Breast epithelium (tissue), 4 donors: Measurements from ENCODE around the gene PRMT2. TPM values are rescaled to one million over a fixed set of nuclear protein-coding genes. Genes with fewer than 3 reads are reported as not detected.

Source experiments
- DNase-seq, 2 donors: peaks; one replicate each; pipeline ENCODE4 v3.0.0-alpha.2; 2019; ENCODE audit warnings: low spot score in 2 of 2
- H3K27ac ChIP-seq, 2 donors: fragments of 200-600 bp; sonication (generic) in 1 of 2; one replicate each; pipeline ENCODE4 v1.5.1; 2016 to 2019; ENCODE audit warnings: mild to moderate bottlenecking in 1 of 2
- H3K27me3 ChIP-seq, 2 donors: fragments of 200-600 bp; sonication (generic) in 1 of 2; one replicate each; pipeline versions ENCODE4 v1.5.1 to v1.6.0; 2017 to 2019; ENCODE audit warnings: control low read depth in 1 of 2, mild to moderate bottlenecking in 1 of 2
- H3K36me3 ChIP-seq: fragments of 200-600 bp; one replicate; pipeline ENCODE4 v1.5.1; 2019
- H3K4me1 ChIP-seq, 2 donors: fragments of 200-600 bp; sonication (generic); one replicate each; pipeline ENCODE4 v1.5.1; 2016 to 2019; ENCODE audit warnings: control low read depth in 1 of 2
- H3K4me3 ChIP-seq, 3 donors: fragments of 200-600 bp; sonication (generic); 1 replicate in 2 of 3; 2 replicates in 1 of 3; pipeline ENCODE4 v1.5.1; 2016 to 2019; ENCODE audit warnings: mild to moderate bottlenecking in 3 of 3, moderate library complexity in 2 of 3
- H3K9me3 ChIP-seq, 2 donors: fragments of 200-600 bp; sonication (generic) in 1 of 2; one replicate each; pipeline ENCODE4 v1.5.1; 2016 to 2019; ENCODE audit warnings: control low read depth in 1 of 2
- CTCF ChIP-seq, 3 donors: fragments of 450-650 bp; IDR thresholded peaks; one replicate each; pipeline ENCODE4 v1.5.1; 2016 to 2017; ENCODE audit warnings: antibody characterized with exemption in 3 of 3, mild to moderate bottlenecking in 3 of 3, moderate library complexity in 3 of 3
- POLR2A ChIP-seq: fragments of 450-650 bp; IDR thresholded peaks from one replicate; pipeline ENCODE4 v1.6.1; 2016; ENCODE audit warnings: antibody characterized with exemption, mild to moderate bottlenecking, moderate library complexity
- POLR2AphosphoS5 ChIP-seq, 3 donors: sonication (generic); formaldehyde crosslinking; IDR thresholded peaks; one replicate each; pipeline ENCODE4 v1.6.1; 2017; ENCODE audit warnings: antibody characterized with exemption in 3 of 3
- intact Hi-C: fragments of 100-400 bp; cut with DNase I; formaldehyde crosslinking; loops from one replicate; pipeline ENCODE4 v1.15.1; 2023; ENCODE audit warnings: low total_unique reads
- total RNA-seq, 3 donors: library from RNA; depleted of rRNA; stranded (reverse); fragments of >200 nt; gene quantifications; one replicate each; pipeline ENCODE4 v1.1.0, GENCODE V29; 2016

PRMT2 gene
- total RNA-seq = 100 to 1,000 TPM in 2 of 3 donors, 10 to 100 TPM in 1; 92.1 to 145 (median 130) TPM

GRCh38 chr21:46635324-46636180 lies at the start of gene PRMT2:
TSS of gene PRMT2 (plus strand) at chr21:46635674. CDS start at chr21:46636952, 1,278 bp downstream.
- TF ChIP-seq CTCF (IDR thresholded peaks at IDR 0.05) (no peak), POLR2A (peak; percentile 92), POLR2AphosphoS5 (IDR thresholded peaks at IDR 0.05) (peak; percentile 87 to 97 (median 93))
- H3K27ac ChIP-seq = peak within 1 kb of the TSS; percentile 97 to 99
- H3K27me3 ChIP-seq = no peaks in the 10 kb centered on the region
- peaks cover 0 to 9% of the 10 kb centered on the region in 2 donors for H3K4me1 ChIP-seq
- intact Hi-C loops = no loop called here
- peak; percentile 94 to 97 for DNase-seq
- no peaks in the 10 kb centered on the region for H3K9me3 ChIP-seq
- H3K4me3 ChIP-seq = peak within 1 kb of the TSS; percentile 86 to 89 (median 88)
- H3K36me3 ChIP-seq = no peaks in the 10 kb centered on the region

- TF ChIP-seq POLR2AphosphoS5 (IDR thresholded peaks at IDR 0.05) (no peak), POLR2A (no peak), CTCF (IDR thresholded peaks at IDR 0.05) (no peak)
- Histone ChIP-seq H3K36me3 (no peaks in the 10 kb centered on the region), H3K9me3 (peaks cover 5 to 17% of the 10 kb centered on the region in 2 donors), H3K4me3 (no peak overlapping the region), H3K27me3 (no peaks in the 10 kb centered on the region), H3K4me1 (no peaks in the 10 kb centered on the region), H3K27ac (no peak overlapping the region)
- intact Hi-C loops = no loop called here
- no peak for DNase-seq
Observed at GRCh38 chr21:46594276-46594675, 41.2 kb upstream of the PRMT2 start.

- TF ChIP-seq POLR2AphosphoS5 (IDR thresholded peaks at IDR 0.05) (no peak), POLR2A (no peak), CTCF (IDR thresholded peaks at IDR 0.05) (no peak)
- intact Hi-C loops = no loop called here
- H3K4me3 ChIP-seq = no peak overlapping the region
- no peak overlapping the region for H3K27ac ChIP-seq
- no peak for DNase-seq
- no peaks in the 10 kb centered on the region for H3K36me3 ChIP-seq
- H3K9me3 ChIP-seq = peaks cover 5 to 17% of the 10 kb centered on the region in 2 donors
- no peaks in the 10 kb centered on the region for H3K27me3 ChIP-seq
- no peaks in the 10 kb centered on the region for H3K4me1 ChIP-seq
Observed at GRCh38 chr21:46596201-46596600, 39.3 kb upstream of the PRMT2 start.

- no peak overlapping the region for H3K4me3 ChIP-seq
- no peak for DNase-seq
- no peaks in the 10 kb centered on the region for H3K36me3 ChIP-seq
- H3K27me3 ChIP-seq = no peaks in the 10 kb centered on the region
- TF ChIP-seq POLR2A (no peak), POLR2AphosphoS5 (IDR thresholded peaks at IDR 0.05) (no peak), CTCF (IDR thresholded peaks at IDR 0.05) (no peak)
- peak overlapping the region in 1 of 2 donors; percentile 25 for H3K27ac ChIP-seq
- no peaks in the 10 kb centered on the region for H3K4me1 ChIP-seq
- H3K9me3 ChIP-seq = peaks cover 5 to 12% of the 10 kb centered on the region in 2 donors
- intact Hi-C loops = no loop called here
Observed at GRCh38 chr21:46597031-46597430, 38.4 kb upstream of the PRMT2 start.

GRCh38 chr21:46597896-46598343 lies 37.6 kb upstream of the PRMT2 start:
- Histone ChIP-seq H3K4me1 (no peaks in the 10 kb centered on the region), H3K36me3 (no peaks in the 10 kb centered on the region), H3K27me3 (no peaks in the 10 kb centered on the region), H3K9me3 (peaks cover 5 to 9% of the 10 kb centered on the region in 2 donors), H3K27ac (peak overlapping the region; percentile 17 to 25), H3K4me3 (no peak overlapping the region)
- intact Hi-C loops = no loop called here
- DNase-seq = no peak
- TF ChIP-seq CTCF (IDR thresholded peaks at IDR 0.05) (no peak), POLR2A (no peak), POLR2AphosphoS5 (IDR thresholded peaks at IDR 0.05) (no peak)
